OCI-LY1 (cell line): Measurements from ENCODE around the gene GLMN.

ENCODE experiments used
- CTCF ChIP-seq: fragments of 200-600 bp; sonication (generic), shearing (Covaris generic); IDR thresholded peaks from 2 replicates; pipeline ENCODE4 v1.5.1; 2017; ENCODE audit warnings: mild to moderate bottlenecking, antibody characterized with exemption, low read length, moderate library complexity, mixed read lengths
- EZH2 ChIP-seq: fragments of 200-600 bp; sonication (generic), shearing (Covaris generic); IDR thresholded peaks from 2 replicates; pipeline ENCODE4 v1.8.0; 2017; ENCODE audit warnings: borderline replicate concordance, mixed run types, mild to moderate bottlenecking, antibody characterized with exemption, low read length, moderate library complexity, mixed read lengths

GRCh38 chr1:92329347-92330129 lies 30.8 kb upstream of the GLMN start:
- TF ChIP-seq CTCF (no peak), EZH2 (no peak)
